A673 (cell line): Measurements from ENCODE around the gene COX6B1.

Source experiments
- EZH2 ChIP-seq: fragments of 200-600 bp; sonication (generic); IDR thresholded peaks from 2 replicates; pipeline ENCODE4 v1.6.1; 2017; ENCODE audit warnings: borderline replicate concordance, low read depth, mild to moderate bottlenecking, mixed read lengths, antibody characterized with exemption, low read length; ENCODE audit not compliant: poor library complexity, severe bottlenecking
- TF ChIP-seq, protein P1 (sequence below): fragments of 300-800, 200-600 bp; sonication (generic); conservative IDR thresholded peaks from 2 replicates; pipeline ENCODE4 v1.5.1; 2017; ENCODE audit warnings: low read depth, mild to moderate bottlenecking, antibody characterized with exemption, low read length, moderate library complexity, mixed read lengths

GRCh38 chr19:35650581-35650980 is 2.5 kb downstream of the COX6B1 start:
- TF ChIP-seq, protein P1, sequence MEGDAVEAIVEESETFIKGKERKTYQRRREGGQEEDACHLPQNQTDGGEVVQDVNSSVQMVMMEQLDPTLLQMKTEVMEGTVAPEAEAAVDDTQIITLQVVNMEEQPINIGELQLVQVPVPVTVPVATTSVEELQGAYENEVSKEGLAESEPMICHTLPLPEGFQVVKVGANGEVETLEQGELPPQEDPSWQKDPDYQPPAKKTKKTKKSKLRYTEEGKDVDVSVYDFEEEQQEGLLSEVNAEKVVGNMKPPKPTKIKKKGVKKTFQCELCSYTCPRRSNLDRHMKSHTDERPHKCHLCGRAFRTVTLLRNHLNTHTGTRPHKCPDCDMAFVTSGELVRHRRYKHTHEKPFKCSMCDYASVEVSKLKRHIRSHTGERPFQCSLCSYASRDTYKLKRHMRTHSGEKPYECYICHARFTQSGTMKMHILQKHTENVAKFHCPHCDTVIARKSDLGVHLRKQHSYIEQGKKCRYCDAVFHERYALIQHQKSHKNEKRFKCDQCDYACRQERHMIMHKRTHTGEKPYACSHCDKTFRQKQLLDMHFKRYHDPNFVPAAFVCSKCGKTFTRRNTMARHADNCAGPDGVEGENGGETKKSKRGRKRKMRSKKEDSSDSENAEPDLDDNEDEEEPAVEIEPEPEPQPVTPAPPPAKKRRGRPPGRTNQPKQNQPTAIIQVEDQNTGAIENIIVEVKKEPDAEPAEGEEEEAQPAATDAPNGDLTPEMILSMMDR, result no peak
- no peak for TF ChIP-seq EZH2
